ENCODE data around the gene ZNF135. TPM values are rescaled to one million over a fixed set of nuclear protein-coding genes. Genes with fewer than 3 reads are reported as not detected.

Gene ZNF135
- total and polyA plus RNA-seq, 2 of the 13 experiments (the other 11 are each of a cell fraction or from before 2014, with no cell fraction given): not detected

DNA sequence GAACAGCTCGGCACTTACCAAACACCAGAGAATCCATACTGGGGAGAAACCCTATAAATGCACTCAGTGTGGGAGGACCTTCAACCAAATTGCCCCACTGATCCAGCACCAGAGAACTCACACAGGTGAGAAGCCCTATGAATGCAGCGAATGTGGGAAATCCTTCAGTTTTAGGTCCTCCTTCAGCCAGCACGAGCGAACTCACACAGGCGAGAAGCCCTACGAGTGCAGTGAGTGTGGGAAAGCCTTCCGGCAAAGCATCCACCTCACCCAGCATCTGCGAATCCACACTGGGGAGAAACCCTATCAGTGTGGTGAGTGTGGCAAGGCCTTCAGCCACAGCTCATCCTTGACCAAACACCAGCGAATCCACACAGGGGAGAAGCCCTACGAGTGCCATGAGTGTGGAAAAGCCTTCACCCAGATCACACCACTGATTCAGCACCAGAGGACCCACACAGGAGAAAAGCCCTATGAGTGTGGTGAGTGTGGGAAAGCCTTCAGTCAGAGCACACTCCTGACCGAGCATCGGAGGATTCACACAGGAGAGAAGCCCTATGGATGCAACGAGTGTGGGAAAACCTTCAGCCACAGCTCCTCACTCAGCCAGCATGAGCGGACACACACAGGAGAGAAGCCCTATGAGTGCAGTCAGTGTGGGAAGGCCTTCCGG, 8.3 kb downstream of the ZNF135 start:
- 39% methylated on average over 8 of the region's 15 CpGs for WGBS (ENCODE audit: low lambda C conversion rate)
- Histone ChIP-seq H3K79me2 (ENCODE audit: insufficient read depth, low read length) (no peaks in the 10 kb centered on the region), H4K20me1 (ENCODE audit: insufficient read depth, low read length) (no peaks in the 10 kb centered on the region), H3K4me3 (replicated peaks in 1 of 3; ENCODE audit: insufficient read depth in 1 of 3, low read depth in 2 of 3, low read length in 3 of 3) (no peak overlapping the region), H2AFZ (ENCODE audit: low read length) (no peak overlapping the region), H3K9me3 (ENCODE audit: low read length) (peaks cover 96% of the 10 kb centered on the region), H3K4me1 (ENCODE audit: insufficient read depth, low read length) (no peaks in the 10 kb centered on the region), H3K36me3 (replicated peaks in 1 of 2; ENCODE audit: control insufficient read depth in 1 of 2, insufficient read depth in 2 of 2, low read length in 2 of 2) (no peaks in the 10 kb centered on the region), H3K9ac (ENCODE audit: insufficient read depth, low read depth, low read length) (no peak overlapping the region), H3K4me2 (ENCODE audit: low read depth, low read length) (no peak overlapping the region), H3K27ac (ENCODE audit: extremely low read length, insufficient read depth, low read length) (no peak overlapping the region), H3K27me3 (ENCODE audit: control insufficient read depth in 1 of 2, insufficient read depth in 2 of 2, low read length in 2 of 2) (no peaks in the 10 kb centered on the region)
- intact Hi-C loops (cut with micrococcal nuclease; ENCODE audit: unreplicated experiment): no loop called here
- CTCF ChIA-PET (ENCODE audit: low intra/inter-chr PET ratio, low total read pairs): no interaction called here
- FAIRE-seq: no peak
- TF ChIP-seq ZNF577 (CRISPR knock-in tag; IDR thresholded peaks at IDR 0.05; ENCODE audit: borderline replicate concordance, low read depth): no peak
- TF ChIP-seq, protein P1, sequence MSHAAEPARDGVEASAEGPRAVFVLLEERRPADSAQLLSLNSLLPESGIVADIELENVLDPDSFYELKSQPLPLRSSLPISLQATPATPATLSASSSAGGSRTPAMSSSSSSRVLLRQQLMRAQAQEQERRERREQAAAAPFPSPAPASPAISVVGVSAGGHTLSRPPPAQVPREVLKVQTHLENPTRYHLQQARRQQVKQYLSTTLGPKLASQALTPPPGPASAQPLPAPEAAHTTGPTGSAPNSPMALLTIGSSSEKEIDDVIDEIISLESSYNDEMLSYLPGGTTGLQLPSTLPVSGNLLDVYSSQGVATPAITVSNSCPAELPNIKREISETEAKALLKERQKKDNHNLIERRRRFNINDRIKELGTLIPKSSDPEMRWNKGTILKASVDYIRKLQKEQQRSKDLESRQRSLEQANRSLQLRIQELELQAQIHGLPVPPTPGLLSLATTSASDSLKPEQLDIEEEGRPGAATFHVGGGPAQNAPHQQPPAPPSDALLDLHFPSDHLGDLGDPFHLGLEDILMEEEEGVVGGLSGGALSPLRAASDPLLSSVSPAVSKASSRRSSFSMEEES (CRISPR knock-in tag; IDR thresholded peaks at IDR 0.05): no peak
- TF ChIP-seq ZNF431 (CRISPR knock-in tag; IDR thresholded peaks at IDR 0.05; ENCODE audit: borderline replicate concordance, low read depth): no peak
- no peak for TF ChIP-seq ZNF432 (CRISPR knock-in tag; IDR thresholded peaks at IDR 0.05; ENCODE audit: borderline replicate concordance)
- TF ChIP-seq ZNF75D (CRISPR knock-in tag; IDR thresholded peaks at IDR 0.05; ENCODE audit: borderline replicate concordance): peak; percentile 53; the same call in 1 of the 2 replicates
- TF ChIP-seq, protein P2, sequence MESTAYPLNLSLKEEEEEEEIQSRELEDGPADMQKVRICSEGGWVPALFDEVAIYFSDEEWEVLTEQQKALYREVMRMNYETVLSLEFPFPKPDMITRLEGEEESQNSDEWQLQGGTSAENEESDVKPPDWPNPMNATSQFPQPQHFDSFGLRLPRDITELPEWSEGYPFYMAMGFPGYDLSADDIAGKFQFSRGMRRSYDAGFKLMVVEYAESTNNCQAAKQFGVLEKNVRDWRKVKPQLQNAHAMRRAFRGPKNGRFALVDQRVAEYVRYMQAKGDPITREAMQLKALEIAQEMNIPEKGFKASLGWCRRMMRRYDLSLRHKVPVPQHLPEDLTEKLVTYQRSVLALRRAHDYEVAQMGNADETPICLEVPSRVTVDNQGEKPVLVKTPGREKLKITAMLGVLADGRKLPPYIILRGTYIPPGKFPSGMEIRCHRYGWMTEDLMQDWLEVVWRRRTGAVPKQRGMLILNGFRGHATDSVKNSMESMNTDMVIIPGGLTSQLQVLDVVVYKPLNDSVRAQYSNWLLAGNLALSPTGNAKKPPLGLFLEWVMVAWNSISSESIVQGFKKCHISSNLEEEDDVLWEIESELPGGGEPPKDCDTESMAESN (CRISPR knock-in tag; conservative IDR thresholded peaks at IDR 0.05): no peak
- POLR2A ChIA-PET: no interaction called here
- BruUV-seq (replicated peaks): no TSS peak
- DNase-seq (ENCODE audit: low spot score): no peak
- no peak for ATAC-seq
- in situ Hi-C loops (cut with HindIII; ENCODE audit: extremely low pct_ligation_motif_present, low pct_unique_long_range_greater_than_20kb): no loop called here

All from HepG2 (cell line).